Endothelial cell (in vitro differentiated cells): ENCODE data around the gene LGALS3. TPM values are rescaled to one million over a fixed set of nuclear protein-coding genes. Genes with fewer than 3 reads are reported as not detected.

Source experiments
- DNase-seq: peaks from one replicate; pipeline ENCODE4 v3.0.0; 2021; ENCODE audit warnings: low spot score
- H3K27ac Mint-ChIP-seq: one replicate; pipeline ENCODE4 v1.8.0; 2021; ENCODE audit warnings: mixed read lengths, inconsistent platforms; ENCODE audit not compliant: unreplicated experiment
- H3K27me3 Mint-ChIP-seq: one replicate; pipeline ENCODE4 v1.8.0; 2021; ENCODE audit warnings: mild to moderate bottlenecking, moderate library complexity, mixed read lengths, inconsistent platforms; ENCODE audit not compliant: unreplicated experiment
- H3K36me3 Mint-ChIP-seq: one replicate; pipeline ENCODE4 v1.8.0; 2021; ENCODE audit warnings: mild to moderate bottlenecking, low read depth, mixed read lengths, inconsistent platforms; ENCODE audit not compliant: unreplicated experiment
- H3K4me1 Mint-ChIP-seq: one replicate; pipeline ENCODE4 v1.8.0; 2021; ENCODE audit warnings: mild to moderate bottlenecking, mixed read lengths, inconsistent platforms; ENCODE audit not compliant: unreplicated experiment
- H3K4me3 Mint-ChIP-seq: one replicate; pipeline ENCODE4 v1.8.0; 2021; ENCODE audit warnings: mild to moderate bottlenecking, mixed read lengths, inconsistent platforms; ENCODE audit not compliant: unreplicated experiment
- H3K9me3 Mint-ChIP-seq: one replicate; pipeline ENCODE4 v1.8.0; 2021; ENCODE audit warnings: mixed read lengths, inconsistent platforms; ENCODE audit not compliant: unreplicated experiment
- CTCF ChIP-seq: fragments of 200-600 bp; sonication (generic); IDR thresholded peaks from one replicate; pipeline ENCODE4 v1.5.0; 2021; ENCODE audit warnings: antibody characterized with exemption; ENCODE audit not compliant: unreplicated experiment
- total RNA-seq: library from RNA; stranded (reverse); fragmentation: NEBNext Ultra II Directional; extraction: Animal tissue kit (Norgen Biotek cat#: 25700); gene quantifications from one replicate; pipeline ENCODE4 v1.2.1, GENCODE V29; 2021; ENCODE audit not compliant: unreplicated experiment

Gene LGALS3
- total RNA-seq, 1 donor from 2014 or later, result 4.1 TPM

- Mint-ChIP-seq H3K4me3 (no peak overlapping the region), H3K27ac (no peak overlapping the region), H3K36me3 (no peaks in the 10 kb centered on the region), H3K9me3 (no peaks in the 10 kb centered on the region), H3K27me3 (no peaks in the 10 kb centered on the region), H3K4me1 (peaks cover 12% of the 10 kb centered on the region)
- no peak for TF ChIP-seq CTCF
- no peak for DNase-seq
Observed at GRCh38 chr14:55194656-55195355, 65.8 kb downstream of the LGALS3 start.

Other genes with a start within 250 kb of the LGALS3 start
- 11.2 TPM for gene GCH1, start 226.4 kb upstream of the LGALS3 start, total RNA-seq
- 15.0 TPM for gene WDHD1, start 102.2 kb upstream of the LGALS3 start, total RNA-seq
- gene SOCS4, start 102.0 kb upstream of the LGALS3 start, total RNA-seq, result 23.7 TPM
- gene MAPK1IP1L, start 77.6 kb upstream of the LGALS3 start, total RNA-seq, result 106 TPM
- 12.8 TPM for gene DLGAP5, start 62.3 kb downstream of the LGALS3 start, total RNA-seq
- gene FBXO34, start 142.2 kb downstream of the LGALS3 start, total RNA-seq, result 14.2 TPM